ENCODE data around the gene CTSO.

The CTSO gene

GRCh38 chr4:155953151-155954117 lies at the start of gene CTSO:
Gene CTSO, minus strand, starts transcription at chr4:155953866. Its CDS starts 19 bp downstream, at chr4:155953847.
- peak in 50 of 51 donors; percentile 27 to 94 (median 67) for DNase-seq

- no peak for DNase-seq
Observed at GRCh38 chr4:156000491-156000890, 46.8 kb upstream of the CTSO start.

GRCh38 chr4:155999725-156000124 lies 46.1 kb upstream of the CTSO start:
- DNase-seq: peak in 34 of 51 donors; percentile 0 to 54 (median 11)

- no peak for DNase-seq
Observed at GRCh38 chr4:155995069-155995468, 41.4 kb upstream of the CTSO start.

- DNase-seq: no peak
Observed at GRCh38 chr4:155984106-155984797, 30.6 kb upstream of the CTSO start.

GRCh38 chr4:155982736-155983385 lies 29.2 kb upstream of the CTSO start:
- DNase-seq: no peak

GRCh38 chr4:155978810-155979209 lies 25.1 kb upstream of the CTSO start:
- DNase-seq: no peak

GRCh38 chr4:155975511-155975910 lies 21.8 kb upstream of the CTSO start:
- DNase-seq: no peak

- no peak for DNase-seq
Observed at GRCh38 chr4:155974996-155975395, 21.3 kb upstream of the CTSO start.

- DNase-seq: no peak
Observed at GRCh38 chr4:155974476-155974749, 20.7 kb upstream of the CTSO start.

- no peak for DNase-seq
Observed at GRCh38 chr4:155973639-155974475, 20.2 kb upstream of the CTSO start.

- peak in 7 of 51 donors; percentile 0 to 31 (median 12) for DNase-seq
Observed at GRCh38 chr4:155972098-155972497, 18.4 kb upstream of the CTSO start.

GRCh38 chr4:155966731-155967395 lies 13.2 kb upstream of the CTSO start:
- DNase-seq: peak in 2 of 51 donors; percentile 13 to 24

GRCh38 chr4:155966171-155966570 lies 12.5 kb upstream of the CTSO start:
- no peak for DNase-seq

GRCh38 chr4:155964016-155964891 lies 10.6 kb upstream of the CTSO start:
- DNase-seq: peak in 1 of 51 donors; percentile 26

GRCh38 chr4:155962767-155963166 lies 9.1 kb upstream of the CTSO start:
- no peak for DNase-seq

GRCh38 chr4:155961575-155961974 lies 7.9 kb upstream of the CTSO start:
- no peak for DNase-seq

GRCh38 chr4:155960522-155960921 lies 6.9 kb upstream of the CTSO start:
- peak in 1 of 51 donors; percentile 45 for DNase-seq

- DNase-seq: peak in 1 of 51 donors; percentile 6
Observed at GRCh38 chr4:155959417-155959816, 5.8 kb upstream of the CTSO start.

GRCh38 chr4:155956461-155956860 lies 2.8 kb upstream of the CTSO start:
- DNase-seq: no peak
